Left renal cortex interstitium (tissue), 4 donors: ENCODE measurements around the gene ACAA1. TPM values are rescaled to one million over a fixed set of nuclear protein-coding genes. Genes with fewer than 3 reads are reported as not detected.
A peak's percentile ranks its signal among the peaks of the same experiment; 100 is the strongest.

Source experiments
- DNase-seq, 4 donors: peaks; one replicate each; pipeline ENCODE4 v3.0.0-alpha.2; 2013; ENCODE audit warnings: low read depth in 4 of 4, low spot score in 2 of 4, missing footprints in 1 of 4
- polyA plus RNA-seq, 4 donors: library from polyadenylated mRNA; unstranded; fragments of 120-200 nt; gene quantifications; one replicate each; pipeline ENCODE4 v1.2.1, GENCODE V29; 2013; ENCODE audit not compliant: insufficient read length in 4 of 4

Gene ACAA1
- polyA plus RNA-seq, 4 donors = 116 to 150 (median 144) TPM

DNA sequence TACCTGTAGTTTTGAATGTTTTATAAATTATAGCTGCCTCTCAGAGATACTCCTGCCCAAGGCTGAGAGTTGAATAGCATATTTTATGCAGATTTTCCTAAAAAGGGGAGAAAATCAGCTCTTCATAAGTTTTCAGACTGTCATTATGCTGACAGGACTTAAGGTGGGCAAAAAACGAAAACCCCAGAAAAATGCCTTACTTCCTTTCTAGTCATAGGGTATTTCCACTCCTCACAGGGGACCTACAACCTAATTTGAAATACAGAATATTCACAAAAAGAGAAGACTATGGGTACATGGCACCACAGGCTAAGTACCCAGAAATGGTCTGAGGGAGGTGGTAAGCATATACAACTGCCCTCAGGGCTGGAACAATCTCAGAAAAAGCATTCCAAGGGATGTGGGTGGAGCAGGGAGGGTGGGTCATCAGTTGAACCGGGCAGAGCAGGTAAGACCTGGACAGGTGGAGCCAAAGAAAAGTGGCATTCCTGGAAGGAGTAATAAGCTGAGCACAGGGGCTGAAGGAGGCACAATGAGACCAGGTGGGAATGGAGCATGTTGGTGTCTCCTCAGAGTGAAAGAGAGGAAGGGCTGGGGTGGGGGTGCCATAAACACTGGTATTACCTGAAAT lies 17.8 kb upstream of the ACAA1 start:
- no peak for DNase-seq

DNA sequence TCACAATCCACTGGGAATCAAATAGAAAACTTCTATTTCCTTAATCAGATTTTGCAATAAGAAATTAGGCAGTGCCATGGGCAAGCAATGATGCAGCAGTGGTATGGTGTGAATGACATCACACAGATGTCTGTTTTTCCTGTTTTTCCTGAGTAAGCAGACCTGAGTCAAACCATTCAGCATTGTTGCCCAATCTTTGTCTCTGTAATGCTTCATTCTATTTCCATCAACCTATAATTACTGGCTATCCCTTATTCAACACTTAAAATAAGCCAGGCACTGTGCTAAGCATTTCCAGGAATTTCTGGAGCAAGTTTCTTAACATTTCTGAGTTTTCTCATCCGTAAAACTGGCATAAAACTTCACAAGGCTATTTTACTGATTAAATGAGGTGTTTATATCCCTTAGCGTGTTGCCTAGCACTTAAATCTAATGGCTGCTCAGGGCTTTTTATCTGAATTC lies 17.1 kb upstream of the ACAA1 start:
- DNase-seq = no peak

DNA sequence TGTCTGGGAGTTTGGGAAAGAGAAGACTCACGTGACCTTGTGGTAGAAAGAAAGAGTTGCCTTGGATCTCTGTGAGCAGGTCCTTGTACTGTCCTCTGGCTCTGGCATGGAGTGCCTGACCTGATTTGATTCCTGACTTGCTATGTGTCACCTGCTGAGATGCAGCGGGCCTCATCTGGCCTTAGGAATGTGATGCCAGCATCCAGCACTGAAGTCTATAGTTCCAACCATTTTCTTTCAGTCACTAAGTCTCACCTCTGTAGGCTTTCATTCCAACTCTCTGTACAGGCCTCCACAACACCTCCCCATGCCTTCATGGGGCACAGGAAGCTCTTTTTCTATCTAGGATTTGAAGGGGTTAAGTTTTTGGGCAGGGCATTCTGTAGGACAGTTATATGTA lies 16.3 kb upstream of the ACAA1 start:
- no peak for DNase-seq

DNA sequence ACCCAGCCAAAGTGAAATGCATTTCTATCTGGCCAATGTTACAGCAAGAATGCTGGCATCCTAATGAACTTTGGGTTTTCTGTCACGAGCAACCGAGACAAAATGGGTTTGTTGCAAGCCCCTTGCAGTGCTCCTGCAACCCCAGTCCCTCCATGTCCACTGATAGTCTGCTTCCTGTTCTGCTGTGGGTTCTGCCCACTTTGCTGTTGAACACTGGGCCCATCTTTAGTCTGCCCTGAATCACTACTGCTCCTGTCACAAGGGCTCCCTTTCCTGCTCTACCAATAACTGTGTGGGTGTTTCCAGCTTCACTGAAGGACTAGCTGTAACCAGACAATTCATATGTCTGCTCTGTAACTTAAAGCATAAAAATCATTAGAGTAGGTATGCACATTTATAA lies 15.7 kb upstream of the ACAA1 start:
- DNase-seq = no peak

DNA sequence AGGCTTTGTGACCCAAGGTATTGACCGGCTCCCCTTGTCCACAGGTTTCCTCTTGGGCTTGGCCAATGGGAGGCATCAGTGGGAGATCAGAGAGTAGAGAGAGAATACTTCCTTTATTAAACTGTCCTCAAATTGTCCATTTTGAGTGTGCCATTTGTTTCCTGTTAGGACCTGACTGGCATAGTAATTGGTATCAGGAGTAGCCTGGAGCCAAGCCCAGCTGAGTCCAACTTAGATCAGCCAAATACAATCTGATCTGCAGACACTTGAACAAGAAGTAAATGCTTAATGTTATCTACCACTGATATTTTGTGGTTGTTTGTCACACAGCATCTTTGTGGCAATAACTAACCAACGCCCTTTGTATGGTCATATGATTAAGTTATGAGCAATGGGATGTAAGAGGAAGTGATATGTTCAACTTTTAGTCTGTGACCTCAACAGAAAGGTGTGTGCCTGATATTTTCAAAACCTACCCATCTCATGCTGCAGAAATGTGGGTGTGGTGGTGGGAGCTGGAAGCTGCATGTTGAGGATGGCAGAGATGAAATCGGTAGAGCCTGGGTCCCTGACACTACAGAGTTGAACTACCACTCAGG lies 14.8 kb upstream of the ACAA1 start:
- DNase-seq = no peak

DNA sequence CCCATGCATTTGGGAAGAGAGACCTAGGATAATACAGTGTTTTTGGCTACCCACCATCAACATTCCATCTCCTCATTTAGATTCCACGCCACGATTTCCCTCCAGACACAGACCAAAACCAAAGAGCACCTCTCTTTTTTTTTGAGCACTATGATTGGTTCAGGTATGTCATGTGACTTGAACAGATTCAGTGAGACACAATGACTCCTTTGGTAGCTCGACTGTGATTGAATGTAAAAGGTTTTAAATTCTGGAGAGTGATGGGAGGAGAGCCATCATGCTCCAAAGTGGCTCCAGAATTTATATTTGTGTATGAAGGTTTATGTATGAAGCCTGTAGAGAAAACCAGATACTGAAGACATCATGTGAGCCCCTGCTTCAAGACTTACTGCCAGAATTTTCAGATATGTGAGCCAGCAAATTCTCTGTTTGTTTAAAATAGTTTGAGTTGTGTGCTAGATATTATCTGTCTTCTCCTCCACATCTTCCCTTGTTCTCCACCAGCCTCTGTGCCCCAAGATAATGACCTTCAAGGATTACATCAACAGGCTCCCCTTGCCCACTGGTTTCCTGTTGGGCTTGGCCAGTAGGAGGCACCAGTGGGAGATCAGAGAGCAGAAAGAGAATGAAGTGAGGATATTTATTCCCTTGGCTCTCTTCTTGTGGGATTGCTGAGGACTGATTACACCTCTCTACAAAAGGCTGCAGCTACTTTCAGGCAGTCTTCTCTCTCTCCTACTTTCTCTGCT lies 14.0 kb upstream of the ACAA1 start:
- no peak for DNase-seq

DNA sequence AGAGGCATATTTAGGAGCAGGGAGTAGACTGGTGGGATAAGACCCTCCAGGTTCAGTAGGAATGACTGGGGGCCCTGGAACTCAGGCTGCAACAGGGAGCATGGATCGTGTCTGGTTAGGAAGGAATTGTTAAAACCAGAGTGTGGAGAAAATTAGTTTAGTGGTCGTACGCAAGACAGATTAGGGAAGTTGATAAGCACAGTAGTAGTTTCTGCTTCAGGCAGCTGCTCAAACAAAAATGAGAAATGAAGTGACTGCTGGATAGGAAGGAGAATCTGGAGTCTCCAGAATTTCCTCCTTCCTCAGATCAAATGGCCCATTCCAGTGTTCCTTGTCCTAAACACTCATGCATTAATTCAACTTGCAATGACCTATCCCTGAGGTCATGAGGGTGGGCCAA lies 12.8 kb upstream of the ACAA1 start:
- DNase-seq = no peak

DNA sequence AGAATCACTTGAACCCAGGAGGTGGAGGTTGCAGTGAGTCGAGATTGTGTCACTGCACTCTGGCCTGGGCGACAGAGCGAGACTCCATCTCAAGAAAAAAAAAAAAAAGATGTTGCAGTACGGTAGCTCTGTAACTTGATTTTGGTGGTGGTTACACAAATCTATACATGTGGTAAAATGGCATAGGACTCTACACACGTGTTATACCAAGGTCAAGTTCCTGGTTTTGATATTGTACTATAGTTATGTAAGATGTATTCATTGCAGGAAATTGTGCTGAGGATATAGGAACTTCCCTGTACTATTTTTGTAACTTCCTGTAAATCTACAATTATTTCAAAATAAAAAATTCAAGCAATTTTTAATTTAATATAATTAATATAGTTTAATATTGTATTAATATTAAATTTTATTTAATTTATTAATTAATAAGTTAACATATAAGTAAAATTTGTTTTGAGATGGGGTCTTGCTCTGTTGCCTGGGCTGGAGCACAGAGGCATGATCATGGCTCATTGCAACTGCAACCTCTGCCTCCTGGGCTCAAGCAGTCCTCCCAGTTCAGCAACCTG lies 11.5 kb upstream of the ACAA1 start:
- DNase-seq = no peak

DNA sequence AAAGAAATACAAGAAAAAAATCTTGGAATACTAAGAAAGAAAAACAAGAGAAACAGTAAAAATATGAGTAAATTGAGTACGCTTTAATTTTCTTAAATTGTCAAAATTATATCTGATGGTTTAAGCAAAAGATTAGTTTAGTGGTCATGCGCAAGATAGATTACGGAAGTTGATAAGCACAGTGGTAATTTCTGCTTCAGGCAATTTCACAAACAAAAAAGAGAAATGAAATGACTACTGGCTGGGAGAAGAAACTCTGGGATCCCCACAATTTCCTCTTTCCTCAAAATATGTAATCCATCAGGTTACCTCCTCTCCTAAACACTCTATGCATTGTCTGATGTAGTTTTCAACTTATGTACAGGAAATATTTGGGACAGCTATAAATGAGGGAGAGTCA lies 10.5 kb upstream of the ACAA1 start:
- no peak for DNase-seq

DNA sequence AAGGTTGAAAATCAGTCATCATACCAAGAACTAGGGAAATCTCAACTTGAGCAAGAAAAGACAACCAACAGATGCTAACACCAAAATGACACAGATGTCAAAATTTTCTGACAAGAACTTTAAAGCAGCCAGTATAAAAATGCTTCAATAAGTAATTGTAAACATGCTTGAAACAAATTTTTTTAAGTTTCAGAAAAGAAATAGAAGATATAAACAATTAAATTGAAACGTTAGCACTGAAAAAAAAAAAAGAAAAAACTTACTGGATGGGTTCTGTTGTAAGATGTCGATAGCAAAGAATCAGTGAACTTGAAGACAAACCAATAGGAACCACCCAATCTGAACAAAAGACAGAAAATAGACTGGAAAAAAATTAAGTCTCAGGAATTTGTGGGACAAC lies 9.6 kb upstream of the ACAA1 start:
- no peak for DNase-seq

DNA sequence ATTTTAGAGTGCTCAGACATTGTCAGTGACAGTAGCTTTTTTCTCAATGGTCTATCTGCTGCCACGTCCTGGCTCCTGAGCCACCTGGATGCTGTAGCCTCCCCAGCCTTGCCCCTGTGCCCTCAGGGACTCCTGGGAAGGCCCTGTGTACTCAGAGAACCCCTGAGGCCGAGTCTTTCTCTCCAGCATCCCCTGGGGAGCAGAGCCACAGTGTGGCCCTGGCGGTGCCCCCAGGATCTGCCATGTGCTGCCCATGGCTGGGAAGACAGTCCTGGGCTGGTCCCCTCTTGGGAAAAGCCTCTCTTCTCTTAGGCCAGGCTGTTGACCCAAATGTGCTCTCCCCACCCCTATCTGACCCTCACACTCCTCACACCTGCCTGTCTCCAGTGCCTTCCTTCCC lies 6.6 kb upstream of the ACAA1 start:
- no peak for DNase-seq

DNA sequence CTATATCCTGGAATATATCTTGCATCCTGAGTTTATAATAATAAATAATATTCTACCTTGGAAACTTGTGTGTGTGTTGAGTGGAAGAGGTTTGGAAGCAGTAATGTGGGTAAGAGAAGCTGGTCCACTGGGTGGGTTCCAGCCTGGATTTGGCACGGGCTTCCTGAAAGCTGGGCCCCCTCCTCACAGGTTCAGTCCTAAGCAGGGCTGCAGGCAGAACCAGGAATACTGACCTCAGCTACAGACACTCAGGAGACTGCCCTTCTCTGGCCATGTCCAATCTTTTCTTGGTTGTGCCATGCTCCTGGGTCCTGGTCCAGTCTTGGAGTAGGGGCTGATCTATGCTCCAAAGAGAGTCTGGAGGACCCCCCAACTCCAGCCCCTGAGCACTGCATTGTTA lies 6.0 kb upstream of the ACAA1 start:
- no peak for DNase-seq

DNA sequence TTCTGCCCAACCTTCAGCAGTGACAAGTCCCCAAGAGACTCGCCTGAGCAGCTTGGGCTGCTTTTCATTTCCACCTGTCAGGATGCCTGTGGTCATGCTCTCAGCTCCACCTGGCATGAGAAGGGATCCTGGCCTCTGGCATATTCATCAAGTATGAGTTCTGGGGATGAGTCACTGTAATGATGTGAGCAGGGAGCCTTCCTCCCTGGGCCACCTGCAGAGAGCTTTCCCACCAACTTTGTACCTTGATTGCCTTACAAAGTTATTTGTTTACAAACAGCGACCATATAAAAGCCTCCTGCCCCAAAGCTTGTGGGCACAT lies 5.0 kb upstream of the ACAA1 start:
- no peak for DNase-seq

DNA sequence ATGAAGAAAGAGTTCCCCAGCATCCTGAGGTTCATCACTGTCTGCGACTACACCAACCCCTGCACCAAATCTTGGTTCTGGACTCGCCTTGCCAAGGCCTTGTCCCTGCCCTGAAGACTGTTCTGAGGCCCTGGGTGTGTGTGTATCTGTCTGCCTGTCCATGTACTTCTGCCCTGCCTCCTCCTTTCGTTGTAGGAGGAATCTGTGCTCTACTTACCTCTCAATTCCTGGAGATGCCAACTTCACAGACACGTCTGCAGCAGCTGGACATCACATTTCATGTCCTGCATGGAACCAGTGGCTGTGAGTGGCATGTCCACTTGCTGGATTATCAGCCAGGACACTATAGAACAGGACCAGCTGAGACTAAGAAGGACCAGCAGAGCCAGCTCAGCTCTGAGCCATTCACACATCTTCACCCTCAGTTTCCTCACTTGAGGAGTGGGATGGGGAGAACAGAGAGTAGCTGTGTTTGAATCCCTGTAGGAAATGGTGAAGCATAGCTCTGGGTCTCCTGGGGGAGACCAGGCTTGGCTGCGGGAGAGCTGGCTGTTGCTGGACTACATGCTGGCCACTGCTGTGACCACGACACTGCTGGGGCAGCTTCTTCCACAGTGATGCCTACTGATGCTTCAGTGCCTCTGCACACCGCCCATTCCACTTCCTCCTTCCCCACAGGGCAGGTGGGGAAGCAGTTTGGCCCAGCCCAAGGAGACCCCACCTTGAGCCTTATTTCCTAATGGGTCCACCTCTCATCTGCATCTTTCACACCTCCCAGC lies 4.4 kb upstream of the ACAA1 start:
- DNase-seq = no peak

DNA sequence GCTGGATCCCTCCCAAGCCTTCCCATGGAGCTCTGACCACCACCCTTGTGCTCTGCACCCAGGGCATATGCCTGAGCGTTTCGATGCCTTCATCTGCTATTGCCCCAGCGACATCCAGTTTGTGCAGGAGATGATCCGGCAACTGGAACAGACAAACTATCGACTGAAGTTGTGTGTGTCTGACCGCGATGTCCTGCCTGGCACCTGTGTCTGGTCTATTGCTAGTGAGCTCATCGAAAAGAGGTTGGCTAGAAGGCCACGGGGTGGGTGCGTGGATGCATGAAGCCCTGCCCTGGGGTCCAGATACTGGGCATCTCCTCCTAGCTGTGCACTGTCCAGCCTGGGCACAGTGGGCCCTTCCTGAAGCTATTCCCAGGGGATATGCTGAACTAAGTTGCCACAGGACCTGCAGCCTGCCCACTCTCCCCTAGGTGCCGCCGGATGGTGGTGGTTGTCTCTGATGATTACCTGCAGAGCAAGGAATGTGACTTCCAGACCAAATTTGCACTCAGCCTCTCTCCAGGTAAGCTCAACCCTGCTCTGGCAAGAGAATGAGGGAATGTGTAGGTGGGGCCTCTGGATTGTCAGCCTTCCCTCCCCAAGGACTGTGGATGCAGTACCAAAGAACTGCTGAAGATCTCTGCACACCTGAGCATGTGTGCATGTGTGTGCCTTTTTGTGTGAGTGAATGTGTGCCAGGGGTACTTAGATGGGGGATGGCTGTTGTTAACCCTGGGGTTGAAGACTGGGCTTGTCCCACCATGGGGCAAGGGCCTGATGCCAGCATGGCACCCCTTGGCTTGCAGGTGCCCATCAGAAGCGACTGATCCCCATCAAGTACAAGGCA lies 3.6 kb upstream of the ACAA1 start:
- DNase-seq = no peak

DNA sequence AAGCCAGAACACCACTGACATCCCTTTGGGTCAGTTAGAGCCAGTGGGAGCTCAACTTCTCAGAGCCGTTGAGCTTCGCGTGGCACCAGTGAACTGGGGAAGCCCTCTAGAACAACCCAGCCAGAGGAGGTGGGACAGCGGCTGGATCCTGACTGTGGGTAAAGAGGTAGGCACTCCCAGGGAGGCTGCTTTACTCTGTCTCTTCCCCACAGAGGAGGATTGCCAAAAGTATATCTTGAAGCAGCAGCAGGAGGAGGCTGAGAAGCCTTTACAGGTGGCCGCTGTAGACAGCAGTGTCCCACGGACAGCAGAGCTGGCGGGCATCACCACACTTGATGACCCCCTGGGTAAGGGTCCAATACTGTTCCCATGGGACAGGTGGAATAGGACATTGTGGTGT lies 2.7 kb upstream of the ACAA1 start:
- no peak for DNase-seq

DNA sequence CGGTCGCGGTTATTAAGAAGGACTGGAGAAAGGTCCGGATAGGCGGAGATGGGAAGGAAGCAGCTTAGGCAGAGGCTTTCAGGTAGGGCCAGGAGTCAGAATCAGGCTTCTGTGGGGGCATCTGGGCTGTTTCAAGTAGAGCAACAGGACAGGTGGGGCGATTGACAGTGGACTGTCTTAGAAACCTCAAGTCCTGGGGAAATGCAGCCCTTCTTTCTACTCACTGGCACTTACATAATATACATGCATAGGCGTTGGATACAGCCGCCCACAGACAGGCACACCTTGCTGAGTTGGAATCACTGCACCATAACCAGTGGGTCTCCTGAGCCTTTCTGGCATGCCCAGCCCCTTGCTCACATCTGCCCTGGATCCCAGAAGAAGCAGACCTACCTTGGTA lies 2.3 kb upstream of the ACAA1 start:
- DNase-seq = no peak

DNA sequence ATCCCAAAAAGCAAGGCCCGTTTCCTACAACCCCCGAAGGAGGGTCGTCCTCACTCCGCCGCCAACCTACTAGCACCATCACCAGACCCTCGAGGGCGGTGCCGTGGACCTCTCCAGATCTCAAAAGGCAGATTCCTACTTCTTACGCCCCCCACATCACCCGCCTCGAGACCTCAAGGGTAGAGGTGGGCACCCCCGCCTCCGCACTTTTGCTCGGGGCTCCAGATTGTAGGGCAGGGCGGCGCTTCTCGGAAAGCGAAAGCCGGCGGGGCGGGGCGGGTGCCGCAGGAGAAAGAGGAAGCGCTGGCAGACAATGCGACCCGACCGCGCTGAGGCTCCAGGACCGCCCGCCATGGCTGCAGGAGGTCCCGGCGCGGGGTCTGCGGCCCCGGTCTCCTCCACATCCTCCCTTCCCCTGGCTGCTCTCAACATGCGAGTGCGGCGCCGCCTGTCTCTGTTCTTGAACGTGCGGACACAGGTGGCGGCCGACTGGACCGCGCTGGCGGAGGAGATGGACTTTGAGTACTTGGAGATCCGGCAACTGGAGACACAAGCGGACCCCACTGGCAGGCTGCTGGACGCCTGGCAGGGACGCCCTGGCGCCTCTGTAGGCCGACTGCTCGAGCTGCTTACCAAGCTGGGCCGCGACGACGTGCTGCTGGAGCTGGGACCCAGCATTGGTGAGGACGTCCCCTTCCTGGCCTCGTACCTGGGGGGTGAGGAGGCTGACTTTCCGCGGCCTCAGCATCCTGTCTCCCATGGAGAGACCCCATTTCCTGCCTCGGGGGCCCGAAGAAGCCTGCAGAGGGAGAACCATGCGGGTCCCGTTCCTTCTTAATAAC lies 1.6 kb upstream of the ACAA1 start, which contains the start of gene MYD88:
MYD88 (plus strand) TSS at position 313 of the 842 bp plus-strand sequence; CDS start at position 353, 40 bp downstream.
- DNase-seq = peak in 3 of 4 donors; percentile 29 to 50 (median 32)
